Prostate gland (tissue), 2 donors: Measurements from ENCODE around the gene ENTPD1.

Experiments
- POLR2AphosphoS5 ChIP-seq: sonication (generic); formaldehyde crosslinking; IDR thresholded peaks from one replicate; pipeline ENCODE4 v1.6.1; 2017; ENCODE audit warnings: antibody characterized with exemption
- TF ChIP-seq, protein P1 (sequence below), 4 experiments: fragments of 200-600 bp in 2 of 4; fragments of 450-650 bp in 2 of 4; sonication (generic) in 2 of 4; IDR thresholded peaks; 1 replicate in 3 of 4; 2 replicates in 1 of 4; pipeline ENCODE4 v1.5.1; 2016 to 2019; ENCODE audit warnings: antibody characterized with exemption in 4 of 4, mild to moderate bottlenecking in 2 of 4, moderate library complexity in 2 of 4

DNA sequence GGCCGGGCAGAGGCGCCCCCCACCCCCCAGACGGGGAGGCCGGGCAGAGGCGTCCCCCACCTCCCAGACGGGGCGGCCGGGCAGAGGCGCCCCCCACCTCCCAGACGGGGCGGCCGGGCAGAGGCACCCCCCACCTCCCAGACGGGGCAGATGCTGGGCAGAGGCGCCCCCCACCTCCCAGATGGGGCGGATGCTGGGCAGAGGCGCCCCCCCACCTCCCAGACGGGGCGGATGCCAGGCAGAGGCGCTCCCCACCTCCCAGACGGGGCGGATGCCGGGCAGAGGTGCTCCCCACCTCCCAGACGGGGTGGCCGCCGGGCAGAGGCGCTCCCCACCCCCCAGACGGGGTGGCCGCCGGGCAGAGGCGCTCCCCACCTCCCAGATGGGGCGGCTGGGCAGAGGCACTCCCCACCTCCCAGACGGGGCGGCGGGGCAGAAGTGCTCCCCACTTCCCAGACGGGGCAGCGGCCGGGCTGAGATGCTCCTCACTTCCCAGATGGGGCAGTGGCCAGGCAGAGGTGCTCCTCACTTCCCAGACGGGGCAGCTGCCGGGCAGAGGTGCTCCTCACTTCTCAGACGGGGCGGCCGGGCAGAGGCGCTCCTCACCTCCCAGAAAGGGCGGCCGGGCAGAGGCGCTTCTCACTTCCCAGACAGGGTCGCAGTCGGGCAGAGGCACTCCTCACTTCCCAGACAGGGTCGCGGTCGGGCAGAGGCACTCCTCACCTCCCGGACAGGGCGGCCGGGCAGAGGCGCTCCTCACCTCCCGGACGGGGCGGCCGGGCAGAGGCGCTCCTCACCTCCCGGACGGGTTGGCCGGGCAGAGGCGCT is 53.6 kb downstream of the ENTPD1 start:
- TF ChIP-seq, protein P1, sequence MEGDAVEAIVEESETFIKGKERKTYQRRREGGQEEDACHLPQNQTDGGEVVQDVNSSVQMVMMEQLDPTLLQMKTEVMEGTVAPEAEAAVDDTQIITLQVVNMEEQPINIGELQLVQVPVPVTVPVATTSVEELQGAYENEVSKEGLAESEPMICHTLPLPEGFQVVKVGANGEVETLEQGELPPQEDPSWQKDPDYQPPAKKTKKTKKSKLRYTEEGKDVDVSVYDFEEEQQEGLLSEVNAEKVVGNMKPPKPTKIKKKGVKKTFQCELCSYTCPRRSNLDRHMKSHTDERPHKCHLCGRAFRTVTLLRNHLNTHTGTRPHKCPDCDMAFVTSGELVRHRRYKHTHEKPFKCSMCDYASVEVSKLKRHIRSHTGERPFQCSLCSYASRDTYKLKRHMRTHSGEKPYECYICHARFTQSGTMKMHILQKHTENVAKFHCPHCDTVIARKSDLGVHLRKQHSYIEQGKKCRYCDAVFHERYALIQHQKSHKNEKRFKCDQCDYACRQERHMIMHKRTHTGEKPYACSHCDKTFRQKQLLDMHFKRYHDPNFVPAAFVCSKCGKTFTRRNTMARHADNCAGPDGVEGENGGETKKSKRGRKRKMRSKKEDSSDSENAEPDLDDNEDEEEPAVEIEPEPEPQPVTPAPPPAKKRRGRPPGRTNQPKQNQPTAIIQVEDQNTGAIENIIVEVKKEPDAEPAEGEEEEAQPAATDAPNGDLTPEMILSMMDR (IDR thresholded peaks at IDR 0.05) = no peak
- TF ChIP-seq POLR2AphosphoS5 = no peak
